ENCODE data around the gene CYB561D1. TPM values are rescaled to one million over a fixed set of nuclear protein-coding genes. Genes with fewer than 3 reads are reported as not detected.

CYB561D1 gene
- total and polyA plus RNA-seq, 4 donors = 1.3 to 2.8 (median 2.0) TPM

DNA sequence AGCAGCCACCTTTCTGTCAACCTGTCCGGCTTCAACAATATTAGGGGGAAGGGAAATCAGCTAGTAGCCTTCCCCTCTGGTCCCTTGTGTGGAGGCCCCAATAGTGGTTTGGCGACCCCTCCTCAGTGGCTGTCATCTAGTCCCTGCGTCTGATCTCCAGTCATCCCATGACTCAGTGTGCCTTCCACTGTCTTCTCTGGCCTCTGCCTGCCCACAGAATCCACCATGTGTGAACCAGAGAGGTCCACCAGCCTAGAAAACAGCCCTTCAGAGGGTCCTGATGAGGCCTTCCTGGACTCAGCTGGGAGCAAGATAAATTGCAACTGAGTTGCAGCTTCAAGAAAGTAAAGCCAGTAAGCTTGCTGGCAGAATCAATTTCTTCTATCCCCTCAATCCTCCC, 14.0 kb upstream of the CYB561D1 start:
- no peaks in the 10 kb centered on the region for H3K9me3 ChIP-seq (ENCODE audit: control insufficient read depth in 4 of 4, low read length in 3 of 4)

DNA sequence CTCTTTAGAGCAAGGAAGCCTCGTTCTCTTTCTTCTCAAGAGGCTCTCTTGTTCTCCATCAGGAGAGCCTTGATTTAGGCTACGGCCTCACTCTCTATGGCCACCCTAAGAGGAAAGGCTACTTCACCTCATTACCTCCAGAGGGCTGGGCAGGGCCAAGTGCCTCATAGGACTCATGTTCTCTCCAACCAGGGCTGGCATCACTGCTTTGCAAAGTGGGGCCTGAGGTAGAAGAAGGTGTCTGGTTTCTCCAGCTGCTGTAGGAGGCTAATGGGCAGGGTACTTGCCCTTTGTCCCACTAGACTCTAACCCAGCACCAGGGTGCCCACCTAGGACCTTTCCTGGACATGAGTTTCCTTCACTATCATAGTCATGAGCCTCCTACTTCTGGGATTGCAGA, 12.2 kb upstream of the CYB561D1 start:
- no peak overlapping the region for H3K9ac ChIP-seq (ENCODE audit: low read depth in 1 of 2, low read length in 2 of 2)
- H3K4me3 ChIP-seq (ENCODE audit: low read depth in 1 of 3, low read length in 3 of 3) = no peak overlapping the region
- no peaks in the 10 kb centered on the region for H3K27me3 ChIP-seq (ENCODE audit: control insufficient read depth in 4 of 4, insufficient read depth in 4 of 4, low read length in 3 of 4)
- H3K9me3 ChIP-seq (ENCODE audit: control insufficient read depth in 4 of 4, low read length in 3 of 4) = no peaks in the 10 kb centered on the region
- peaks cover 5 to 16% (median 13%) of the 10 kb centered on the region in 4 donors for H3K4me1 ChIP-seq (ENCODE audit: control insufficient read depth in 4 of 4, insufficient read depth in 4 of 4, low read length in 3 of 4)
- DNase-seq (ENCODE audit: low spot score) = no peak
- 86% methylated on average over 2 of the region's 2 CpGs for WGBS
- no peak overlapping the region for H3K27ac ChIP-seq (ENCODE audit: low read depth in 1 of 2, low read length in 2 of 2)
- TF ChIP-seq, protein P1, sequence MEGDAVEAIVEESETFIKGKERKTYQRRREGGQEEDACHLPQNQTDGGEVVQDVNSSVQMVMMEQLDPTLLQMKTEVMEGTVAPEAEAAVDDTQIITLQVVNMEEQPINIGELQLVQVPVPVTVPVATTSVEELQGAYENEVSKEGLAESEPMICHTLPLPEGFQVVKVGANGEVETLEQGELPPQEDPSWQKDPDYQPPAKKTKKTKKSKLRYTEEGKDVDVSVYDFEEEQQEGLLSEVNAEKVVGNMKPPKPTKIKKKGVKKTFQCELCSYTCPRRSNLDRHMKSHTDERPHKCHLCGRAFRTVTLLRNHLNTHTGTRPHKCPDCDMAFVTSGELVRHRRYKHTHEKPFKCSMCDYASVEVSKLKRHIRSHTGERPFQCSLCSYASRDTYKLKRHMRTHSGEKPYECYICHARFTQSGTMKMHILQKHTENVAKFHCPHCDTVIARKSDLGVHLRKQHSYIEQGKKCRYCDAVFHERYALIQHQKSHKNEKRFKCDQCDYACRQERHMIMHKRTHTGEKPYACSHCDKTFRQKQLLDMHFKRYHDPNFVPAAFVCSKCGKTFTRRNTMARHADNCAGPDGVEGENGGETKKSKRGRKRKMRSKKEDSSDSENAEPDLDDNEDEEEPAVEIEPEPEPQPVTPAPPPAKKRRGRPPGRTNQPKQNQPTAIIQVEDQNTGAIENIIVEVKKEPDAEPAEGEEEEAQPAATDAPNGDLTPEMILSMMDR (IDR thresholded peaks at IDR 0.05; ENCODE audit: low read depth, low read length, missing input control) = no peak
- TF ChIP-seq JUND (IDR thresholded peaks at IDR 0.05) (no peak), FOXA2 (IDR thresholded peaks at IDR 0.05) (no peak), YY1 (IDR thresholded peaks at IDR 0.05) (no peak), HNF4A (conservative IDR thresholded peaks at IDR 0.05) (no peak), RXRA (IDR thresholded peaks at IDR 0.05) (no peak), GABPA (IDR thresholded peaks at IDR 0.05 in 1 of 2, conservative IDR thresholded peaks at IDR 0.05 in 1 of 2) (no peak)
- TF ChIP-seq, protein P2, sequence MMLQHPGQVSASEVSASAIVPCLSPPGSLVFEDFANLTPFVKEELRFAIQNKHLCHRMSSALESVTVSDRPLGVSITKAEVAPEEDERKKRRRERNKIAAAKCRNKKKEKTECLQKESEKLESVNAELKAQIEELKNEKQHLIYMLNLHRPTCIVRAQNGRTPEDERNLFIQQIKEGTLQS (IDR thresholded peaks at IDR 0.05) = no peak
- peaks cover 0 to 3% (median under 1%) of the 10 kb centered on the region in 4 donors for H3K36me3 ChIP-seq (ENCODE audit: control insufficient read depth in 4 of 4, insufficient read depth in 3 of 4, low read depth in 1 of 4, low read length in 3 of 4)

More for the DNA sequence above, 14.0 kb upstream of the CYB561D1 start:
- 90% methylated on average over 3 of the region's 3 CpGs for WGBS
- no peak overlapping the region for H3K4me3 ChIP-seq (ENCODE audit: low read depth in 1 of 3, low read length in 3 of 3)
- H3K36me3 ChIP-seq (ENCODE audit: control insufficient read depth in 4 of 4, insufficient read depth in 3 of 4, low read depth in 1 of 4, low read length in 3 of 4) = peaks cover 0 to 3% (median under 1%) of the 10 kb centered on the region in 4 donors
- H3K9ac ChIP-seq (ENCODE audit: low read depth in 1 of 2, low read length in 2 of 2) = no peak overlapping the region
- H3K4me1 ChIP-seq (ENCODE audit: control insufficient read depth in 4 of 4, insufficient read depth in 4 of 4, low read length in 3 of 4) = peaks cover 5 to 16% (median 13%) of the 10 kb centered on the region in 4 donors
- no peak overlapping the region for H3K27ac ChIP-seq (ENCODE audit: low read depth in 1 of 2, low read length in 2 of 2)
- no peak for TF ChIP-seq EGR1 (IDR thresholded peaks at IDR 0.05; ENCODE audit: low read depth in 2 of 2)
- TF ChIP-seq, protein P1 (IDR thresholded peaks at IDR 0.05; ENCODE audit: low read depth, low read length, missing input control) = no peak
- no peak for TF ChIP-seq GABPA (IDR thresholded peaks at IDR 0.05 in 1 of 2, conservative IDR thresholded peaks at IDR 0.05 in 1 of 2)
- TF ChIP-seq, protein P3, sequence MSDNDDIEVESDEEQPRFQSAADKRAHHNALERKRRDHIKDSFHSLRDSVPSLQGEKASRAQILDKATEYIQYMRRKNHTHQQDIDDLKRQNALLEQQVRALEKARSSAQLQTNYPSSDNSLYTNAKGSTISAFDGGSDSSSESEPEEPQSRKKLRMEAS (IDR thresholded peaks at IDR 0.05) = no peak
- TF ChIP-seq FOXA2 (IDR thresholded peaks at IDR 0.05) = no peak
- no peak for TF ChIP-seq TAF1 (conservative IDR thresholded peaks at IDR 0.05)
- no peak for TF ChIP-seq RXRA (IDR thresholded peaks at IDR 0.05)
- TF ChIP-seq FOXA1 (IDR thresholded peaks at IDR 0.05) = no peak
- TF ChIP-seq, protein P4, sequence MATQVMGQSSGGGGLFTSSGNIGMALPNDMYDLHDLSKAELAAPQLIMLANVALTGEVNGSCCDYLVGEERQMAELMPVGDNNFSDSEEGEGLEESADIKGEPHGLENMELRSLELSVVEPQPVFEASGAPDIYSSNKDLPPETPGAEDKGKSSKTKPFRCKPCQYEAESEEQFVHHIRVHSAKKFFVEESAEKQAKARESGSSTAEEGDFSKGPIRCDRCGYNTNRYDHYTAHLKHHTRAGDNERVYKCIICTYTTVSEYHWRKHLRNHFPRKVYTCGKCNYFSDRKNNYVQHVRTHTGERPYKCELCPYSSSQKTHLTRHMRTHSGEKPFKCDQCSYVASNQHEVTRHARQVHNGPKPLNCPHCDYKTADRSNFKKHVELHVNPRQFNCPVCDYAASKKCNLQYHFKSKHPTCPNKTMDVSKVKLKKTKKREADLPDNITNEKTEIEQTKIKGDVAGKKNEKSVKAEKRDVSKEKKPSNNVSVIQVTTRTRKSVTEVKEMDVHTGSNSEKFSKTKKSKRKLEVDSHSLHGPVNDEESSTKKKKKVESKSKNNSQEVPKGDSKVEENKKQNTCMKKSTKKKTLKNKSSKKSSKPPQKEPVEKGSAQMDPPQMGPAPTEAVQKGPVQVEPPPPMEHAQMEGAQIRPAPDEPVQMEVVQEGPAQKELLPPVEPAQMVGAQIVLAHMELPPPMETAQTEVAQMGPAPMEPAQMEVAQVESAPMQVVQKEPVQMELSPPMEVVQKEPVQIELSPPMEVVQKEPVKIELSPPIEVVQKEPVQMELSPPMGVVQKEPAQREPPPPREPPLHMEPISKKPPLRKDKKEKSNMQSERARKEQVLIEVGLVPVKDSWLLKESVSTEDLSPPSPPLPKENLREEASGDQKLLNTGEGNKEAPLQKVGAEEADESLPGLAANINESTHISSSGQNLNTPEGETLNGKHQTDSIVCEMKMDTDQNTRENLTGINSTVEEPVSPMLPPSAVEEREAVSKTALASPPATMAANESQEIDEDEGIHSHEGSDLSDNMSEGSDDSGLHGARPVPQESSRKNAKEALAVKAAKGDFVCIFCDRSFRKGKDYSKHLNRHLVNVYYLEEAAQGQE (IDR thresholded peaks at IDR 0.05) = no peak
- no peak for TF ChIP-seq JUND (IDR thresholded peaks at IDR 0.05)
- TF ChIP-seq HNF4G (IDR thresholded peaks at IDR 0.05) = no peak
- TF ChIP-seq RAD21 (IDR thresholded peaks at IDR 0.05) = no peak
- TF ChIP-seq SP1 (IDR thresholded peaks at IDR 0.05) = no peak
- TF ChIP-seq YY1 (IDR thresholded peaks at IDR 0.05) = no peak
- TF ChIP-seq, protein P2 (IDR thresholded peaks at IDR 0.05) = no peak
- TF ChIP-seq, protein P5, sequence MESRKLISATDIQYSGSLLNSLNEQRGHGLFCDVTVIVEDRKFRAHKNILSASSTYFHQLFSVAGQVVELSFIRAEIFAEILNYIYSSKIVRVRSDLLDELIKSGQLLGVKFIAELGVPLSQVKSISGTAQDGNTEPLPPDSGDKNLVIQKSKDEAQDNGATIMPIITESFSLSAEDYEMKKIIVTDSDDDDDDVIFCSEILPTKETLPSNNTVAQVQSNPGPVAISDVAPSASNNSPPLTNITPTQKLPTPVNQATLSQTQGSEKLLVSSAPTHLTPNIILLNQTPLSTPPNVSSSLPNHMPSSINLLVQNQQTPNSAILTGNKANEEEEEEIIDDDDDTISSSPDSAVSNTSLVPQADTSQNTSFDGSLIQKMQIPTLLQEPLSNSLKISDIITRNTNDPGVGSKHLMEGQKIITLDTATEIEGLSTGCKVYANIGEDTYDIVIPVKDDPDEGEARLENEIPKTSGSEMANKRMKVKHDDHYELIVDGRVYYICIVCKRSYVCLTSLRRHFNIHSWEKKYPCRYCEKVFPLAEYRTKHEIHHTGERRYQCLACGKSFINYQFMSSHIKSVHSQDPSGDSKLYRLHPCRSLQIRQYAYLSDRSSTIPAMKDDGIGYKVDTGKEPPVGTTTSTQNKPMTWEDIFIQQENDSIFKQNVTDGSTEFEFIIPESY (IDR thresholded peaks at IDR 0.05) = no peak
- no peak for DNase-seq (ENCODE audit: low spot score)
- H3K27me3 ChIP-seq (ENCODE audit: control insufficient read depth in 4 of 4, insufficient read depth in 4 of 4, low read length in 3 of 4) = no peaks in the 10 kb centered on the region
